HFFc6 (cell line): ENCODE data around the gene SCAP. TPM values are rescaled to one million over a fixed set of nuclear protein-coding genes. Genes with fewer than 3 reads are reported as not detected.

Experiments used
- DNase-seq: peaks from one replicate; pipeline ENCODE4 v3.0.0-alpha.2; 2018
- H3K27ac Mint-ChIP-seq: 2 replicates; pipeline ENCODE4 v1.8.0; 2020; ENCODE audit warnings: mild to moderate bottlenecking, mixed read lengths
- H3K27me3 Mint-ChIP-seq: 2 replicates; pipeline ENCODE4 v1.8.0; 2021; ENCODE audit warnings: mild to moderate bottlenecking, moderate library complexity, mixed read lengths; ENCODE audit not compliant: insufficient read depth
- H3K36me3 Mint-ChIP-seq: 2 replicates; pipeline ENCODE4 v1.8.0; 2021; ENCODE audit warnings: low read depth, mixed read lengths
- H3K4me1 Mint-ChIP-seq: 2 replicates; pipeline ENCODE4 v1.8.0; 2020; ENCODE audit warnings: low read depth, mixed read lengths
- H3K4me3 Mint-ChIP-seq: 2 replicates; pipeline ENCODE4 v1.8.0; 2020; ENCODE audit warnings: mild to moderate bottlenecking, moderate library complexity, mixed read lengths
- H3K9me3 Mint-ChIP-seq: 2 replicates; pipeline ENCODE4 v1.8.0; 2020; ENCODE audit warnings: mild to moderate bottlenecking, mixed read lengths
- total RNA-seq, 6 experiments: library from RNA; stranded (reverse); fragmentation: NEBNext Ultra II Directional; extraction: Animal tissue kit (Norgen Biotek cat#: 25700); gene quantifications; 2 replicates in 1 of 6; 3 replicates in 5 of 6; pipeline ENCODE4 v1.2.3, GENCODE V29; 2021
- TF ChIP-seq, protein P1 (sequence below): fragments of 200-600 bp; sonication (generic); IDR thresholded peaks from 2 replicates; pipeline ENCODE4 v1.5.0; 2021; ENCODE audit warnings: antibody characterized with exemption, mild to moderate bottlenecking

Gene SCAP
- total RNA-seq, 6 experiments from 2014 or later: 48.3 to 63.3 (median 54.9) TPM

DNA sequence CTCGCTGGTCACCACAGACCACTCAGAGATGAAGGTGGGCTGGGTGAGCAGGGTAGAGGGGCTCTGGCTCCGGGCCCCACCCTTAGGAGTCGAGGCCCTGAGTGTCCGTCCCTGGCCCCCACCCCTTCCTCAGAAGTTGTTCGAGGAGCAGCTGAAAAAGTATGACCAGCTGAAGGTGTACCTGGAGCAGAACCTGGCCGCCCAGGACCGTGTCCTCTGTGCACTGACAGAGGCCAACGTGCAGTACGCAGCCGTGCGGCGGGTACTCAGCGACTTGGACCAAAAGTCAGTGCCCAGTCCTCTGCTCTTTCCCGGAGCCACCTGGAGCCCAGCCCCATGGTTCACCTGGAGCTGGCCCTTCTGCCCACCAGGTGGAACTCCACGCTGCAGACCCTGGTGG lies 66.5 kb downstream of the SCAP start:
- Mint-ChIP-seq H3K4me1 (peaks cover 6% of the 10 kb centered on the region; the same call in 1 of the 2 replicates), H3K9me3 (no peaks in the 10 kb centered on the region), H3K27me3 (peaks cover 7% of the 10 kb centered on the region), H3K27ac (no peak overlapping the region), H3K36me3 (peaks cover 7% of the 10 kb centered on the region; the same call in 1 of the 2 replicates), H3K4me3 (no peak overlapping the region)
- DNase-seq: no peak
- TF ChIP-seq, protein P1, sequence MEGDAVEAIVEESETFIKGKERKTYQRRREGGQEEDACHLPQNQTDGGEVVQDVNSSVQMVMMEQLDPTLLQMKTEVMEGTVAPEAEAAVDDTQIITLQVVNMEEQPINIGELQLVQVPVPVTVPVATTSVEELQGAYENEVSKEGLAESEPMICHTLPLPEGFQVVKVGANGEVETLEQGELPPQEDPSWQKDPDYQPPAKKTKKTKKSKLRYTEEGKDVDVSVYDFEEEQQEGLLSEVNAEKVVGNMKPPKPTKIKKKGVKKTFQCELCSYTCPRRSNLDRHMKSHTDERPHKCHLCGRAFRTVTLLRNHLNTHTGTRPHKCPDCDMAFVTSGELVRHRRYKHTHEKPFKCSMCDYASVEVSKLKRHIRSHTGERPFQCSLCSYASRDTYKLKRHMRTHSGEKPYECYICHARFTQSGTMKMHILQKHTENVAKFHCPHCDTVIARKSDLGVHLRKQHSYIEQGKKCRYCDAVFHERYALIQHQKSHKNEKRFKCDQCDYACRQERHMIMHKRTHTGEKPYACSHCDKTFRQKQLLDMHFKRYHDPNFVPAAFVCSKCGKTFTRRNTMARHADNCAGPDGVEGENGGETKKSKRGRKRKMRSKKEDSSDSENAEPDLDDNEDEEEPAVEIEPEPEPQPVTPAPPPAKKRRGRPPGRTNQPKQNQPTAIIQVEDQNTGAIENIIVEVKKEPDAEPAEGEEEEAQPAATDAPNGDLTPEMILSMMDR: no peak

DNA sequence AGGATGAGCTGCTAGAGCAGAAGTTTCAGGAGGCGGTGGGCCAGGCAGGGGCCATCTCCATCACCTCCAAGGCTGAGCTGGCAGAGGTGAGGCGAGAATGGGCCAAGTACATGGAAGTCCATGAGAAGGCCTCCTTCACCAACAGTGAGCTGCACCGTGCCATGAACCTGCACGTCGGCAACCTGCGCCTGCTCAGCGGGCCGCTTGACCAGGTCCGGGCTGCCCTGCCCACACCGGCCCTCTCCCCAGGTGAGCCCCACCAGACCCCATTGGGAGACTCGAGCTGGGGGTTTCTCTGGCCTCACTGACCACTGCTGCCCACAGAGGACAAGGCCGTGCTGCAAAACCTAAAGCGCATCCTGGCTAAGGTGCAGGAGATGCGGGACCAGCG lies 66.9 kb downstream of the SCAP start:
- TF ChIP-seq, protein P1: no peak
- Mint-ChIP-seq H3K4me1 (peaks cover 6% of the 10 kb centered on the region; the same call in 1 of the 2 replicates), H3K27ac (no peak overlapping the region), H3K36me3 (peaks cover 7% of the 10 kb centered on the region; the same call in 1 of the 2 replicates), H3K4me3 (no peak overlapping the region), H3K9me3 (no peaks in the 10 kb centered on the region), H3K27me3 (peaks cover 7% of the 10 kb centered on the region)
- no peak for DNase-seq

DNA sequence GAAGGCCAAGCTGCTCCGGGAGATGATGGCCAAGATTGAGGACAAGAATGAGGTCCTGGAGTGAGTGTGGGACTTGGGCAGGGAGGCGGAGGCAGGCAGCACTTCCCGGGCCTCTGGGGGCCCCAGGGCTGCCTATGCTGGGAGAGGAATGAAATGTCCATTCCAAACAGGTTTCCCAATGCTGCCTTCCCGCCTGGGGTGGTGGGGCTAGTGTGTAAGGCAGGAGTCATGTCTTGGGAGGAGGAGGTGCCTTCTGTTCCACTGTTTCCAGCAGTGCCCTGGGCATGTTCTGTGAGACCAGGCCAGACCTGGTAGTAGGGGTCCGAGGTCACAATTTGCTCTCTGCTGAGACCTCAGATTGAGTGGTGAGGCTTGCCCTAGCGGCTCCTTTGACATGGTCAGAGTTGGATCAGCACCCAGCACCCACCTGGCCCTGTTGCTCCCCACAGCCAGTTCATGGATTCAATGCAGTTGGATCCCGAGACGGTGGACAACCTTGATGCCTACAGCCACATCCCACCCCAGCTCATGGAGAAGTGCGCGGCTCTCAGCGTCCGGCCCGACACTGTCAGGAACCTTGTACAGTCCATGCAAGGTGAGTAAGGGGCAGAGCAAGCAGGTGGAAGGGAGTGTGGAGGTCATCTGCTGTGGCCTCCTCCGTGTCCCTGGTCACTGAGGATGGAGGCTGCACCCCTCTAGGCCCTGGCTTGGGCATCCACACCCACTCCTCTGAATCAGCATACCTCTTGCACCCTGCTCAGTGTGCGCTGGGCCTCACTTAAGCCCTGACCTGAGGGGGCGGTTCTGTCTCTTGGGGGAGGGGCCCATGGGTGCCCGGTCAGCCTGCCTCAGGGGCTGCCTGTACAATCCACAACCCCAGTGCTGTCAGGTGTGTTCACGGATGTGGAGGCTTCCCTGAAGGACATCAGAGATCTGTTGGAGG lies 67.6 kb downstream of the SCAP start:
- Mint-ChIP-seq H3K27ac (0 out of 2 replicates have a peak overlapping the region, but pooled peaks have one; percentile 19), H3K9me3 (no peaks in the 10 kb centered on the region), H3K27me3 (peaks cover 7% of the 10 kb centered on the region), H3K36me3 (peaks cover 4% of the 10 kb centered on the region; the same call in 1 of the 2 replicates), H3K4me3 (no peak overlapping the region), H3K4me1 (peaks cover 6% of the 10 kb centered on the region; the same call in 1 of the 2 replicates)
- DNase-seq: no peak
- TF ChIP-seq, protein P1: no peak

DNA sequence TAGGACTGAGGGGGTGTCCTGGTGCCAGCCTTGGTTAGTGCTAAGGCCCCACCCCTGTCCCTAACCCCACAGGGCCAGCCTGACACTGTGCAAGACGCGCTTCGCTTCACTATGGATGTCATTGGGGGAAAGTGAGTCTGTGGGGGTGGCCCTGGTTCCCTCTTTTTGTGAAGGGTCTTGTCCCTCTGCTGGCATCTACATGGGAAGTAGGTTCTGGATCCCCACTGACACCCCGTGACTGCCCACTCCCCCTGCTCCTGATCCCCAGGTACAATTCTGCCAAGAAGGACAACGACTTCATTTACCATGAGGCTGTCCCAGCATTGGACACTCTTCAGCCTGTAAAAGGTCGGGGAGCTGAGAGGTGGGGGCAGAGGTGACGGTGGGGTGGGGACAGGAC lies 68.5 kb downstream of the SCAP start:
- no peak for DNase-seq
- no peak overlapping the region for H3K4me3 Mint-ChIP-seq
- H3K9me3 Mint-ChIP-seq: no peaks in the 10 kb centered on the region
- peaks cover 6% of the 10 kb centered on the region; the same call in 1 of the 2 replicates for H3K4me1 Mint-ChIP-seq
- H3K27me3 Mint-ChIP-seq: peaks cover 4% of the 10 kb centered on the region
- no peaks in the 10 kb centered on the region; the same call in 1 of the 2 replicates for H3K36me3 Mint-ChIP-seq
- H3K27ac Mint-ChIP-seq: no peak overlapping the region
- TF ChIP-seq, protein P1: no peak

DNA sequence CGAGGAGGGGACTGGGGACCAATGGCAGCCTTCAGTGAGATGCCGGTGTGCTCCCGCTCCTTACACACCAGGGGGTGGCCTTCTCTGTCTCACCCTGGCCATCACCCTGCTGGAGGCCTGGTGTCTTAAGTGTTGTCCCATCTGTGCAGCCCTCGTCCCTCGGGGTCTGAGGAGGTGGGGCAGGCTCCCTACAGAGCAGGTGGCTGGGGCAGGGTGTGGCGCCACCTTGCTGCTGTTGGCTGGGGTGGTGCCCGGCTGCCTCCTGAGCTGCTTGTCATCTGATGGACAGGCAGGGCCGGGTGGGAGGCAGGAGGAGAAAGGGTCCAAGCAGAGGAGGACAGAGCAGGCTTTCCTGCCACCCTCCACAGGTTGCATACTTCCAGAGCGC lies 69.0 kb downstream of the SCAP start:
- peaks cover 4% of the 10 kb centered on the region for H3K27me3 Mint-ChIP-seq
- peaks cover 6% of the 10 kb centered on the region; the same call in 1 of the 2 replicates for H3K4me1 Mint-ChIP-seq
- TF ChIP-seq, protein P1: peak; percentile 58
- H3K4me3 Mint-ChIP-seq: no peak overlapping the region
- DNase-seq: no peak
- H3K36me3 Mint-ChIP-seq: no peaks in the 10 kb centered on the region; the same call in 1 of the 2 replicates
- H3K27ac Mint-ChIP-seq: no peak overlapping the region
- H3K9me3 Mint-ChIP-seq: no peaks in the 10 kb centered on the region
